Right lobe of liver (tissue), 6 donors: ENCODE data around the gene BPIFA2. TPM values are rescaled to one million over a fixed set of nuclear protein-coding genes. Genes with fewer than 3 reads are reported as not detected.
"Not testable (repeated sequence)": the region's sequence is repeated elsewhere in the genome, so short reads cannot be mapped to it uniquely, and the experiment has no call there.

Experiments
- ATAC-seq, 4 donors: fragments of 200-7000 bp; cut with Tn5 transposase; one replicate each; pipeline ENCODE4 v1.9.1; 2020; ENCODE audit warnings: mild to moderate bottlenecking in 4 of 4, moderate library complexity in 4 of 4
- DNase-seq, 3 donors: peaks; one replicate each; pipeline ENCODE4 v3.0.0-alpha.2; 2020
- H3K27ac ChIP-seq, 3 donors: fragments of 200-600 bp; one replicate each; pipeline ENCODE4 v1.8.0; 2022
- H3K27me3 ChIP-seq, 2 donors: fragments of 200-600 bp; one replicate each; pipeline ENCODE4 v1.8.0; 2022
- H3K36me3 ChIP-seq, 4 donors: fragments of 200-600 bp; sonication (generic) in 1 of 4; one replicate each; pipeline versions ENCODE4 v1.5.1 to v1.8.0; 2017 to 2022; ENCODE audit warnings: control low read depth in 1 of 4
- H3K4me1 ChIP-seq, 4 donors: fragments of 200-600 bp; sonication (generic) in 1 of 4; one replicate each; pipeline versions ENCODE4 v1.5.1 to v1.8.0; 2017 to 2022; ENCODE audit warnings: control low read depth in 1 of 4
- H3K4me3 ChIP-seq, 3 donors: fragments of 200-600 bp; one replicate each; pipeline ENCODE4 v1.8.0; 2022
- H3K9me3 ChIP-seq, 4 donors: fragments of 200-600 bp; sonication (generic) in 1 of 4; one replicate each; pipeline versions ENCODE4 v1.5.1 to v1.8.0; 2017 to 2022; ENCODE audit warnings: control low read depth in 1 of 4
- CTCF ChIP-seq, 4 donors: fragments of 200-600 bp in 3 of 4; fragments of 450-650 bp in 1 of 4; IDR thresholded peaks; one replicate each; pipeline versions ENCODE4 v1.5.1 to v1.8.0; 2016 to 2022; ENCODE audit warnings: antibody characterized with exemption in 4 of 4, mild to moderate bottlenecking in 2 of 4
- POLR2A ChIP-seq: fragments of 450-650 bp; IDR thresholded peaks from one replicate; pipeline ENCODE4 v1.6.1; 2017; ENCODE audit warnings: antibody characterized with exemption, mild to moderate bottlenecking
- WGBS: methylation state at CpG from one replicate; pipeline ENCODE4 v1.1.6; 2018; ENCODE audit warnings: low coverage, low lambda C conversion rate; ENCODE audit not compliant: insufficient coverage; ENCODE audit errors: missing lambda C conversion rate; 5-methylcytosine and 5-hydroxymethylcytosine counted together
- intact Hi-C, 2 donors: fragments of 100-400 bp; cut with DNase I; formaldehyde crosslinking; loops; one replicate each; pipeline versions ENCODE4 v1.11.2 to v1.14.1; 2022
- long read RNA-seq: library from polyadenylated mRNA; unstranded; transcript quantifications from one replicate; pipeline ENCODE4 v2.0.0, GENCODE V29; 2019
- total RNA-seq, 6 experiments: library from RNA; depleted of rRNA in 2 of 6; stranded (reverse); fragments of >200 nt in 2 of 6; fragmentation: NEBNext Ultra II Directional in 3 of 6; extraction: Animal tissue kit (Norgen Biotek cat#: 25700) in 3 of 6; gene quantifications; one replicate each; pipeline versions ENCODE4 v1.1.0 to v1.2.4, GENCODE V29; 2016 to 2023
- donor health status: DM: no; HTN: yes; CAD: no.
- donor health status: DM: no; HTN: no; CAD: no.
- donor health status: DM: no; HTN: no; CAD: no.
- donor health status: DM: no; HTN: yes; CAD: no.
- donor health status: DM: no; HTN: yes; CAD: no.

Gene BPIFA2
- total RNA-seq = not detected
- long read RNA-seq = 0 reads

DNA sequence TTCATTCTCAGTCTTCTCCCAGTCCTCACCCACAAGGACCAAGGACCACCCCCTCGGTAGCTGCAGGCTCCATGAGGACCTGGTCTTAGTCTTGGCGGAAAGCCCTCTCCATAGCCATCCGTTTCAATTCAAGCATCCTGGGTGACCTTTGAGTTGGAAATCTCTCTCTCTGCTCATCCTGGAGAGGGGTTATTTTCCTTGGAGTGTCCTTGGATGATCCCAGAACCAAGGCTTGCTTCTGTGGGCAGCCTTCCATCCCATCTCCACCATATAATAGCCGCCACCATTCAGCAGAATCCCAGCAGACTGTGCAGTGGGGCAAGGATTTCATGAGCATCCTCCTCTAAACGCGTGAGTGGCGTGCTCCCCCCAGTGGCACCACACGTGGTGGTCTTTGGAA is at the start of gene BPIFA2:
TSS of gene BPIFA2 (plus strand) at position 301 of the 400 bp plus-strand sequence. CDS start 987 bp downstream, outside the sequence.
- intact Hi-C loops = no loop called here
- Histone ChIP-seq H3K36me3 (no peaks in the 10 kb centered on the region), H3K27me3 (no peaks in the 10 kb centered on the region), H3K9me3 (no peaks in the 10 kb centered on the region), H3K4me1 (no peaks in the 10 kb centered on the region), H3K27ac (no peak within 1 kb of the TSS), H3K4me3 (no peak within 1 kb of the TSS)
- DNase-seq (no peak), ATAC-seq (no peak)
- WGBS = 75% methylated on average over 7 of the region's 8 CpGs
- TF ChIP-seq CTCF (IDR thresholded peaks at IDR 0.05) (no peak), POLR2A (no peak)

DNA sequence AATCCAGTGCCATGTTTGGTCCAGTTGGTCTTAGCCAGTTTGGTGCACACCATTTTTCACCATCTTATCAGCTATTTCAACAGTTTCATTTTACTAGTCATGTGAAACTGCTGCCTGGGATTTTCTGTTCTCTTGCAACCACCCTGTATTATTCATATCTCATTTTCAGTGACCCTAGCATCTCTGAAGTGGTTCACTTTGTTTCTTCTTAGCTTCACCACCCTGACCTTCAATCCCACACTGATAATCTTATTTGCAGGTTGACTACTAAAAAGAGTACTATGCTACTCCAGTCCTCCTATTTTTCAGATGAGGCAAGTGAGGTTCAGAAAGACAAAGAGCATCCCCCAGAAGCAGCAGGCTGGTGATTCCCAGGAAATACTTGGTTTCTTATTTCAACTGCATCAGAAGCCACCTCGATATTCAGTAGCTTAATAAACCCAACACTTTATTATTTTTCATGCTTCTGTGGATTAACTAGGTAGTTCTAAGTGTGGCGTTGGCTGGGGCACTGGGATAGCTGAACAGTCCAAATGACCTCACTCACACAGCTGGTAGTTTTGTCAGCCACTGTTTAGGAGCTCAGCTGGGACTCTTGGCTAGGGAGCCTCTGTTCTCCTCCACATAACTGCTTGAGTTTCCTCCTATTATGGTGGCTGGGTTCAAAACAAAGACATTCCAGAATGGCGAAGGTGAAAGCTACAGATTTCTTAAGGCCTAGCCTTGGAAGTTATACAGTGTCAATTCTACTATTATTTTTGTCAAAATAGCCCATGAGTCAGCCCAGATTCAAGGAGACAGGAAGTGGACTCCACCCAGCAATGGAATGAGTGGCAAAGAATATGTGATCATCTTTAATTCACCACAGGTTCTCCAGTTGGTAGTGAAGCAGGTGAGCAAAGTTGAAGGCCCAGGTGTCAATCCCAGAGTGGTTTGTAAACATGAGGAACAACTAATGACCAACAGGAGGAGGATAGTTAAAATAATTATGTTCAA is 47.9 kb upstream of the BPIFA2 start:
- no peaks in the 10 kb centered on the region for H3K36me3 ChIP-seq
- no peaks in the 10 kb centered on the region for H3K9me3 ChIP-seq
- no peak for ATAC-seq
- H3K4me1 ChIP-seq = peaks cover 0 to 11% (median 5%) of the 10 kb centered on the region in 4 donors
- TF ChIP-seq POLR2A = no peak
- no peak for TF ChIP-seq CTCF (IDR thresholded peaks at IDR 0.05)
- WGBS = 58% methylated on average over 2 of the region's 3 CpGs
- H3K27me3 ChIP-seq = no peaks in the 10 kb centered on the region
- no peak overlapping the region for H3K4me3 ChIP-seq
- intact Hi-C loops = no loop called here
- H3K27ac ChIP-seq = no peak overlapping the region
- DNase-seq = no peak

GRCh38 chr20:33120934-33121333 is 47.0 kb upstream of the BPIFA2 start:
- H3K4me3 ChIP-seq = no peak overlapping the region
- TF ChIP-seq CTCF (IDR thresholded peaks at IDR 0.05) = no peak
- TF ChIP-seq POLR2A = no peak
- WGBS = 90% methylated on average over 3 of the region's 3 CpGs
- no peaks in the 10 kb centered on the region for H3K9me3 ChIP-seq
- no peaks in the 10 kb centered on the region for H3K36me3 ChIP-seq
- intact Hi-C loops = no loop called here
- H3K27ac ChIP-seq = no peak overlapping the region
- peaks cover 0 to 20% (median 10%) of the 10 kb centered on the region in 4 donors for H3K4me1 ChIP-seq
- ATAC-seq = no peak
- DNase-seq = no peak
- H3K27me3 ChIP-seq = no peaks in the 10 kb centered on the region

DNA sequence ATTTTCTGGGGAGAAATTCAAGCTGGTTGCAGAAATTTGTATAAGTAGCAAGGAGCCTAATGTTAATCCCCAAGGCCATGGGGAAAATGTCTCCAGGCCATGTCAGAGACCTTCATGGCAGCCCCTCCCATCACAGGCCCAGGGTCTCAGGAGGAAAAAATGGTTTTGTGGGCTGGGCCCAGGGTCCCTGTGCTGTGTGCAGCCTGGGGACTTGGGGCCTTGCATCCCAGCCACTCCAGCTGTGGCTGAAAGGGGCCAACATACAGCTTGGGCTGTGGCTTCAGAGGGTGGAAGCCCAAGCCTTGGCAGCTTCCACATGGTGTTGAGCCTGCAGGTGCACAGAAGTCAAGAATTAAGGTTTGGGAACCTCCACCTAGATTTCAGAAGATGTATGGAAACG is 45.7 kb upstream of the BPIFA2 start:
- H3K36me3 ChIP-seq, H3K4me3 ChIP-seq, ATAC-seq, DNase-seq, H3K27me3 ChIP-seq, H3K27ac ChIP-seq, H3K9me3 ChIP-seq, intact Hi-C loops: not testable (repeated sequence)
- no CpG with 5 or more reads among the region's 1 CpG for WGBS
- peaks cover 0 to 34% (median 16%) of the 10 kb centered on the region in 4 donors for H3K4me1 ChIP-seq

GRCh38 chr20:33124261-33124660 is 43.7 kb upstream of the BPIFA2 start:
- intact Hi-C loops = no loop called here
- DNase-seq (peak; percentile 68 to 74 (median 71)), ATAC-seq (peak; percentile 38 to 49 (median 41))
- TF ChIP-seq CTCF (IDR thresholded peaks at IDR 0.05) = no peak
- TF ChIP-seq POLR2A = no peak
- Histone ChIP-seq H3K36me3 (no peaks in the 10 kb centered on the region), H3K27ac (peak overlapping the region in 1 of 3 donors; percentile 77), H3K27me3 (no peaks in the 10 kb centered on the region), H3K9me3 (no peaks in the 10 kb centered on the region), H3K4me3 (no peak overlapping the region), H3K4me1 (peaks cover 0 to 45% (median 22%) of the 10 kb centered on the region in 4 donors)
- 14% methylated on average over 1 of the region's 2 CpGs for WGBS
